GM18526 (cell line): ENCODE data around the gene DGKQ.

ENCODE experiments used
- POLR2A ChIP-seq: IDR thresholded peaks from 3 replicates; pipeline ENCODE4 v1.6.1; 2011; ENCODE audit not compliant: insufficient read length; ENCODE audit errors: extremely low read depth

DGKQ gene

GRCh38 chr4:1014291-1015167 lies 41.2 kb upstream of the DGKQ start:
- no peak for TF ChIP-seq POLR2A

- no peak for TF ChIP-seq POLR2A
Observed at GRCh38 chr4:1013225-1014073, 40.1 kb upstream of the DGKQ start.

- no peak for TF ChIP-seq POLR2A
Observed at GRCh38 chr4:1012034-1012739, 38.8 kb upstream of the DGKQ start.

- TF ChIP-seq POLR2A, result no peak
Observed at GRCh38 chr4:1011666-1012033, 38.3 kb upstream of the DGKQ start.

- TF ChIP-seq POLR2A, result no peak
Observed at GRCh38 chr4:1011022-1011665, 37.8 kb upstream of the DGKQ start, which contains the start of gene FGFRL1. Gene FGFRL1 (plus strand): TSS chr4:1011626. CDS start chr4:1012486, 860 bp downstream.

GRCh38 chr4:1010395-1011021 lies 37.1 kb upstream of the DGKQ start:
- no peak for TF ChIP-seq POLR2A

GRCh38 chr4:1009542-1010394 lies 36.4 kb upstream of the DGKQ start:
- TF ChIP-seq POLR2A, result no peak

GRCh38 chr4:1008840-1009541 lies 35.6 kb upstream of the DGKQ start:
- no peak for TF ChIP-seq POLR2A

- TF ChIP-seq POLR2A, result no peak
Observed at GRCh38 chr4:1006856-1007255, 33.5 kb upstream of the DGKQ start.

GRCh38 chr4:1004557-1005485 lies 31.5 kb upstream of the DGKQ start:
- no peak for TF ChIP-seq POLR2A

GRCh38 chr4:1004071-1004418 lies 30.7 kb upstream of the DGKQ start:
- TF ChIP-seq POLR2A, result no peak
